Astrocyte of the cerebellum (primary cell): ENCODE results near the gene NUP62.

Experiments used
- DNase-seq: peaks from one replicate; pipeline ENCODE4 v3.0.0-alpha.2; 2011; ENCODE audit warnings: low read depth
- H3K4me3 ChIP-seq: 2 replicates; pipeline ENCODE4 v1.5.1; 2011; ENCODE audit warnings: mild to moderate bottlenecking, low read depth, low read length, moderate library complexity
- in situ Hi-C: cut with HindIII; loops from 2 replicates; pipeline ENCODE4 v1.10.0; 2017; ENCODE audit warnings: low sequenced_read_pairs
- TF ChIP-seq, protein P1 (sequence below): IDR thresholded peaks from 2 replicates; pipeline ENCODE4 v1.5.1; 2012; ENCODE audit warnings: low read length, low read depth, moderate library complexity, mild to moderate bottlenecking; ENCODE audit errors: missing control alignments

The NUP62 gene

DNA sequence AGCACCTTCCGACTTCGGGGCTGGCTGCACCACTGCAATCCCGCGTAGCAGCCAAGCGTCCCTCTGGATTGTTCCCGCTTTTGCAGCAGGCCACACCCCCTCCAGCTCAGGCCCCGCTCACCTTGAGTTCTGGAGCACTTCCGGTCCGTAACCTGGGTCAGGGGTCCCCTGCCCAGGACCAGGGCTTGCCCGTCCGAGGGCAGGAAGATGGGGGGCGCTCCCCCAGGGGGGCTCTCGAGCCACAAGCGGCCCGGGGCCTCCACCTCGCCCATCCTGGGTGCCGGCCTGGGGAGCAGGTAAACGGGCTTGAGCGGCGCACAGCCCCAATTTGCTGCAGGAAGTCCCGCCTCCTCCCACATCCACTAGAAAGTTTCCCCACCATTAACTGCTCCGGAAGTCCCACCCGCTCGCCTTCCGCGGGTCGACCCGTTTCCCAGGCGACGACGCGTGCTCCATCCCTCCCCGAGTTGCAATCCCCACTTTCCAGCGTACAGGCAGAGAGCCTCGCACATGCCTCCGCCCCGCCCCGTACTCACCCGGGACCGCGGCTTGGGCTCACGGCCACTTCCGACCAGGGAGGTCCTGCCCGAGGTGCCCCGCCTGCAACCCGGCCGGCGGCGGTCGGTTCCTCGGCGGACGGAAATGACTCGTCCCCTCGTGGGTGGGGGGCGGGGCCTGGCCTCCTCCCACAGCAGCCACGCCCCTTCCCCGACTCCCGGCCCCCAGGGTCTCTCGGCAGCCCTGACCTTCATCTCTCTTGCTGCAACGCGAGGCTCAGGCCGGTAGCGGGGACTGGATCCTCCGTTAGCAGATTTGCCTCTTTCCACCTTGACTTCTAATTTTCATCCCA is 62.1 kb downstream of the NUP62 start, which contains the start of gene PNKP:
TSS of gene PNKP (minus strand) at position 644 of the 850 bp plus-strand sequence. CDS start at position 272, 372 bp downstream.
- DNase-seq, result peak; percentile 69
- H3K4me3 ChIP-seq, result peak within 1 kb of the TSS; percentile 79
- in situ Hi-C loops, result no loop called here
- TF ChIP-seq, protein P1, sequence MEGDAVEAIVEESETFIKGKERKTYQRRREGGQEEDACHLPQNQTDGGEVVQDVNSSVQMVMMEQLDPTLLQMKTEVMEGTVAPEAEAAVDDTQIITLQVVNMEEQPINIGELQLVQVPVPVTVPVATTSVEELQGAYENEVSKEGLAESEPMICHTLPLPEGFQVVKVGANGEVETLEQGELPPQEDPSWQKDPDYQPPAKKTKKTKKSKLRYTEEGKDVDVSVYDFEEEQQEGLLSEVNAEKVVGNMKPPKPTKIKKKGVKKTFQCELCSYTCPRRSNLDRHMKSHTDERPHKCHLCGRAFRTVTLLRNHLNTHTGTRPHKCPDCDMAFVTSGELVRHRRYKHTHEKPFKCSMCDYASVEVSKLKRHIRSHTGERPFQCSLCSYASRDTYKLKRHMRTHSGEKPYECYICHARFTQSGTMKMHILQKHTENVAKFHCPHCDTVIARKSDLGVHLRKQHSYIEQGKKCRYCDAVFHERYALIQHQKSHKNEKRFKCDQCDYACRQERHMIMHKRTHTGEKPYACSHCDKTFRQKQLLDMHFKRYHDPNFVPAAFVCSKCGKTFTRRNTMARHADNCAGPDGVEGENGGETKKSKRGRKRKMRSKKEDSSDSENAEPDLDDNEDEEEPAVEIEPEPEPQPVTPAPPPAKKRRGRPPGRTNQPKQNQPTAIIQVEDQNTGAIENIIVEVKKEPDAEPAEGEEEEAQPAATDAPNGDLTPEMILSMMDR, result no peak

DNA sequence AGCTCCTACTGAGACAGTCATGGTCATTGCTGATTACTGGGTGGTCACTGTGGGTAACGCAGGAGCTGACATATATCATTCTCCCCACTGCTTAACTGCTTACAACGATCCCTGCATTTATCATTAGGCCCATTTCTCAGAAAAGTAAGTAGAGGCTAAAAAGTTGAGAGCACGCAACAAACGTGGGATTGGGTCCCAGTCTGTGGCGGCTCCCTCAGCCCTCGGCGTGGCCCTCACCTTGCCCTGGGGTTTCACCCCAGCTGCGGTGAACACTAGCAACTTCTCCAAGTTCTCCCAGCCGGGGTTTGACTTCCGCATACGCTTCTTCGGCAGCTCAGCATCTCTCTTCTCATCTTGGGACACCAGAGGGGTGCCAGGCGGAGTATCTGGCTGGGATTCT is 64.4 kb downstream of the NUP62 start:
- DNase-seq, result no peak
- H3K4me3 ChIP-seq, result no peak overlapping the region
- in situ Hi-C loops, result no loop called here
- TF ChIP-seq, protein P1, result no peak

DNA sequence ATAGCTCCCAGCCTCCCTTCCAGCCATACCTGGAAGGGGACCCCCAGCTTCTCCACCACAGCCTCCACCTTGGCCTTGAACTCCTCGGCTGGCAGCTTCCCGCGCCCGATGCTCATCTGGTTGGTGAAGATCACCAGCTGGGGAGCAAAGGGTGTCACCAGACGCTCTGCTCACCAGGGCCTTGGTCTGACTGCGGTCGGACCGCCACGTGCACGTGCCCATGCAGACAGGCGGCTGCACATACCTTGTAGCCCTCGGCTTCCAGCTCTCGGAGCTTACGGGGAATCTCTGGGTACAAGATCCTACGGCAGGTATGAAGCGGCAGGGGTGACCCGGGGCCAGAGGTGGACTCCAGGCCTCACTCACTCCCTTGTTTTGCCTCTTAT is 65.4 kb downstream of the NUP62 start:
- no peak for DNase-seq
- H3K4me3 ChIP-seq, result no peak overlapping the region
- TF ChIP-seq, protein P1, result no peak
- in situ Hi-C loops, result no loop called here

DNA sequence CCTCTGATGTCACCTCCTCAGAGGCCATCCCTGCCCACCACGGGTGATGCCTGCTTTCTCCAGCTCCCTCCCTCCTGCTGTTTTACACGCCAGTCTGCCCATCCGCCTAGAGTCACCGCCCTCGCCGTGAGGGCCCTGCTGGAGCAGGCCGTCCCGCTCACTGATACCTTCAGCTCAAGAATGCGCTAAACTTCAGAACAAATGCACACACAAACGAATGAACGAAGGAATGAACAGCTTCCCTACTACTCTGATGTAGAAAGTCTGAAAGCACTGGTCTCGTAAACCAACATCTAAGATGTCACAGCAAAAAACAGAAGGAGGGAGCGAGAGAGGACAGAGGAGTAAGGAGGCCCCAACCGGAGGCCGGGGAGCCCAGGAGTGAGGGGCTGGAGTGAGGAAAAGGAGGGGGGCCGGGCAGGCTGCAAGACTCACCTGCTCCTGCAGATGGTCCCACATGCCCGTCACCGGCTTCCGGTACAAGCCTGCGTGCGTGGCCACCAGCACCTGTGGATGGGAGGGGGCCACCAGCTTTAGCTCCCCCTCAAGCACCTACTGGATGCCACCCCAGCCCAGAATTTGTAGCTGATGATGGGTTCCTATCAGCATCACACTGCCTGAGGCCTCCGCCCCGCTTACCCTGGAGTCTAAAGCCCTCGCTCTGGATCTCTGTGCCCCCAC is 65.9 kb downstream of the NUP62 start:
- no peak overlapping the region for H3K4me3 ChIP-seq
- TF ChIP-seq, protein P1, result no peak
- no peak for DNase-seq
- in situ Hi-C loops, result no loop called here

DNA sequence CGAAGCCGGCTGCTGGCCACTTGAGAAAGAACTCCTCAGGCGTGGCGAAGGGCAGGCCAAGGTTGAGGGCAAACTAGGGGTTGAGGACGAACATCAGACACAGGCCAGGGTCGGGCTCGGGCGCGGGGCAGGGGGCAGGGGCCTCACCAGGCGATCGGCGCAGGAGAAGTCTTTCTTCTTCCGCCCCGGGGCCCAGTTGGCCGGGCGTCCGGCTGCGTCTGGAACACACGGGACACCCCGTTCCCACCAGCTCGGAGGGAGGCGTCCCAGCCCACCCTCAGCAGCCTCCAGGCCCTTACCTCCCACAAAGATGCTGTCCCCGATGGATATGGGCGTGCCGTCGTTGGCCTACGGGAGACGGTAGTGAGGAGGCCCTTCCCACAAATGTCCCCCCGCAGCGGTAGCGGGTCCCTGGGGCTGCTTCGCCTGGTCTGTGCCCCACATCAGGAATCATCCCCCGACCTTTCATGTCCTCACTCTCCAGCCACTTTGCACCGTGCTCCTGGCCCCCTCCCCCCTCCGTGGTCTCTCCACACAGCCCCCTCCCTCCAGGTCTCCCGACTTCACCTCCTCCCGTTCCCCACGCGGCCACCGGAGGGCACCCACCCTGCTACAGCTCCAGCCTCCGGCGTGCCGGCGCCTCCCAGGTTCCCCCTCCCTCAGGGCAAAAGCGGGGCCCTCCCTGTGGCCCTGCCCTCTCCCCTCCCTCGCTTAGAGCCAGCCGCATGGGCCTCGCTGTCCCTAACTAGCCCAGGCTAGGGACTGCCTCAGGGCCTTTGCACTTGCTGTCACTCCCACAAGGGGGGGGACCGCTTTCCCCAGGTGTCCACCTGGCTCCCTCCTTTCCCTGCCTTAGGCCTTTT is 66.7 kb downstream of the NUP62 start:
- TF ChIP-seq, protein P1, result peak; percentile 34
- DNase-seq, result no peak
- H3K4me3 ChIP-seq, result no peak overlapping the region
- in situ Hi-C loops, result no loop called here

DNA sequence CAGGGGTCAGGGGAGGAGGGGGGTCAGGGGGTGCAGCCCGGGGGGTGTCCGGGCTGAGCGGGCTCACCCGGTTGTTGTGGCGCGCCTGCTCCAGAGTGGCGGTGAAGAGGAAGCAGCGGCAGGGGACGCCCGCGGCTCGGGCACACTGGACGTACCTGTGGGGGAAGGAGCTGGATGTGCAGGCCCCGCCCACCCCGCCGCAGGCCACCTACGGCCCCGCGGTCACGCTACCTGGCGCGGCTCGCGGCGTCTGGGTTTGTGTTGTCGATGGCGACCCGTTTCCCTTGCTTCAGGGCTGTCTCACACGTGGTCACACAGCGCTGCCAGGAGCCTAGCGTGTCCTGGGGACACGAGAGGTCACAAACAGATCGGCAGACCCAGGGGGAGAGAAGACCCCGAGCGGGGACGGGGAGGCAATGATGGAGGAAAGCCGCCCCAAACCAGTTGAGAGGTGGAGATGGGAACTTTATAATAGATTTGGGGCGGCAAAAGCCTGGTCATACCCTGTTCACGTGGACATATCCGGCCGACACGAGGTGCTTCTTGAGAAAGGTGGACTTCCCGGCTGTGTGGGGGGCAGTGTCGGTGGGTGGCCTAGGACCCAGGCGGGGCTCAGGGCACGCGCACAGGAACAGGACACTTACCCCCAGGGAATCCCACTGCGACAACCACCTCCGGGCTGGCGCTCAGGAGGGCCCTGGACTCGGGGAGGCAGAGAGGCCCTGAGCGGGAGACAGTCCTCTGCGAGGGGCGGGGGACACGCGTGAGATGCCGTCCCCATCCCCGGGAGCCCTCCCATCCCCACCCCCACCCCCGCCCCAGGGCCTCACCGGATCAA is 67.5 kb downstream of the NUP62 start:
- no peak for DNase-seq
- TF ChIP-seq, protein P1, result no peak
- in situ Hi-C loops, result no loop called here
- no peak overlapping the region for H3K4me3 ChIP-seq
